SK-N-SH (cell line): ENCODE data around the gene PBX2. TPM values are rescaled to one million over a fixed set of nuclear protein-coding genes. Genes with fewer than 3 reads are reported as not detected.

Source experiments
- CTCF ChIA-PET: fragments of 300-600, 350-600 bp; formaldehyde crosslinking; extraction: SDS; loops from one replicate; lab custom pipeline; 2021; lab: Yijun Ruan, JAX
- POLR2A ChIA-PET: fragments of 350-600 bp; sonication (Branson Sonifier 250); formaldehyde crosslinking; extraction: SDS; loops from one replicate; lab custom pipeline; 2020; ENCODE audit warnings: antibody characterized with exemption, inconsistent platforms; lab: Yijun Ruan, JAX
- DNase-seq: peaks from one replicate; pipeline ENCODE4 v3.0.0; 2012
- H2AFZ ChIP-seq: fragments of 200-600 bp; sonication (generic); 2 replicates; pipeline ENCODE4 v1.8.1; 2016; ENCODE audit warnings: antibody characterized with exemption, mild to moderate bottlenecking, low read depth
- H3F3A ChIP-seq: fragments of 200-600 bp; sonication (generic); replicated peaks from 2 replicates; pipeline ENCODE3; 2016; ENCODE audit warnings: antibody characterized with exemption, mild to moderate bottlenecking; ENCODE audit not compliant: insufficient read depth
- H3K27ac ChIP-seq, 2 experiments: fragments of 200-500 bp in 1 of 2; fragments of 200-600 bp in 1 of 2; sonication (Bioruptor generic) in 1 of 2; sonication (generic), shearing (Covaris generic) in 1 of 2; 2 replicates each; pipeline versions ENCODE4 v1.5.1 to v1.6.1; 2014 to 2016; ENCODE audit warnings: low read depth in 2 of 2, inconsistent platforms in 1 of 2, low read length in 1 of 2, mild to moderate bottlenecking in 1 of 2, mixed read lengths in 1 of 2
- H3K27me3 ChIP-seq: fragments of 200-600 bp; sonication (generic), shearing (Covaris generic); 2 replicates; pipeline ENCODE4 v1.6.1; 2016; ENCODE audit warnings: mixed run types; ENCODE audit not compliant: insufficient read depth
- H3K36me3 ChIP-seq, 2 experiments: fragments of 200-500 bp in 1 of 2; fragments of 200-600 bp in 1 of 2; sonication (Bioruptor generic) in 1 of 2; sonication (generic) in 1 of 2; replicated peaks in 1 of 2; 2 replicates each; pipeline versions ENCODE3 to v1.5.1; 2014 to 2016; ENCODE audit warnings: low read length in 1 of 2, mild to moderate bottlenecking in 1 of 2; ENCODE audit not compliant: insufficient read depth in 2 of 2, control insufficient read depth in 1 of 2
- H3K4me1 ChIP-seq, 2 experiments: fragments of 200-500 bp in 1 of 2; fragments of 200-600 bp in 1 of 2; sonication (Bioruptor generic) in 1 of 2; sonication (generic), shearing (Covaris generic) in 1 of 2; 2 replicates each; pipeline versions ENCODE4 v1.5.1 to v1.6.1; 2014 to 2016; ENCODE audit warnings: low read depth in 1 of 2, low read length in 1 of 2, mixed run types in 1 of 2; ENCODE audit not compliant: insufficient read depth in 2 of 2, control insufficient read depth in 1 of 2
- H3K4me2 ChIP-seq: fragments of 200-600 bp; sonication (generic), shearing (Covaris generic); 2 replicates; pipeline ENCODE4 v1.6.1; 2017; ENCODE audit warnings: mixed run types
- H3K4me3 ChIP-seq, 2 experiments: fragments of 200-500 bp in 1 of 2; fragments of 200-600 bp in 1 of 2; sonication (Bioruptor generic) in 1 of 2; sonication (generic), shearing (Covaris generic) in 1 of 2; 2 replicates each; pipeline versions ENCODE4 v1.5.1 to v1.8.1; 2014 to 2016; ENCODE audit warnings: low read depth in 2 of 2, inconsistent platforms in 1 of 2, low read length in 1 of 2, mild to moderate bottlenecking in 1 of 2, mixed read lengths in 1 of 2, moderate library complexity in 1 of 2
- H3K79me2 ChIP-seq: fragments of 200-600 bp; sonication (generic); 2 replicates; pipeline ENCODE4 v1.8.1; 2017; ENCODE audit warnings: mild to moderate bottlenecking; ENCODE audit not compliant: insufficient read depth
- H3K9ac ChIP-seq: fragments of 200-600 bp; sonication (generic); 2 replicates; pipeline ENCODE4 v1.6.1; 2017; ENCODE audit warnings: mixed run types
- H3K9me2 ChIP-seq: fragments of 200-600 bp; sonication (generic); 2 replicates; pipeline ENCODE4 v1.6.1; 2017; ENCODE audit warnings: mixed run types
- H3K9me3 ChIP-seq: fragments of 200-600 bp; sonication (generic); 2 replicates; pipeline ENCODE4 v1.6.1; 2017; ENCODE audit warnings: mixed run types, mild to moderate bottlenecking, moderate library complexity
- H4K20me1 ChIP-seq: fragments of 200-600 bp; sonication (generic); 2 replicates; pipeline ENCODE4 v1.6.1; 2017; ENCODE audit warnings: mild to moderate bottlenecking, mixed run types; ENCODE audit not compliant: insufficient read depth
- CHD2 ChIP-seq: fragments of 150-350 bp; IDR thresholded peaks from 2 replicates; pipeline ENCODE4 v1.6.1; 2018; ENCODE audit warnings: low read length; ENCODE audit not compliant: partially characterized antibody
- IRF3 ChIP-seq: fragments of 150-350 bp; IDR thresholded peaks from 2 replicates; pipeline ENCODE4 v1.6.1; 2016; ENCODE audit warnings: mild to moderate bottlenecking, low read depth, low read length
- MXI1 ChIP-seq: IDR thresholded peaks from 2 replicates; pipeline ENCODE4 v1.6.1; 2012; ENCODE audit warnings: mild to moderate bottlenecking, low read depth, low read length, improper control_type of control experiment
- NFIC ChIP-seq: IDR thresholded peaks from 2 replicates; pipeline ENCODE4 v1.4.0; 2012; ENCODE audit warnings: borderline replicate concordance
- REST ChIP-seq: IDR thresholded peaks from 2 replicates; pipeline ENCODE4 v1.6.1; 2012; ENCODE audit warnings: mild to moderate bottlenecking, low read depth, low read length, moderate library complexity
- RXRA ChIP-seq: IDR thresholded peaks from 2 replicates; pipeline ENCODE4 v1.4.0; 2012; ENCODE audit warnings: low read depth, mild to moderate bottlenecking, borderline replicate concordance
- SIN3A ChIP-seq: IDR thresholded peaks from 2 replicates; pipeline ENCODE4 v1.6.1; 2012; ENCODE audit warnings: low read depth, mild to moderate bottlenecking, low read length, moderate library complexity, borderline replicate concordance
- whole genome bisulfite sequencing: methylation state at CpG from one replicate; pipeline ENCODE4 v1.1.6; 2017; ENCODE audit warnings: low lambda C conversion rate; 5-methylcytosine and 5-hydroxymethylcytosine counted together
- polyA plus RNA-seq, 3 experiments: library from polyadenylated mRNA; depleted of rRNA; stranded (reverse); fragments of >200 nt; gene quantifications; 2 replicates each; pipeline ENCODE4 v1.2.3, GENCODE V29; 2012
- TF ChIP-seq, protein P1 (sequence below): fragments of 200-600 bp; sonication (generic); IDR thresholded peaks from 2 replicates; pipeline ENCODE4 v1.6.1; 2017; ENCODE audit warnings: antibody characterized with exemption, mild to moderate bottlenecking, moderate library complexity
- TF ChIP-seq, protein P2 (sequence below): IDR thresholded peaks from 2 replicates; pipeline ENCODE4 v1.4.0; 2012; ENCODE audit warnings: low read depth

The PBX2 gene
- polyA plus RNA-seq, 1 of the 3 experiments (the other 2 are of a cell fraction) = 74.5 TPM

DNA sequence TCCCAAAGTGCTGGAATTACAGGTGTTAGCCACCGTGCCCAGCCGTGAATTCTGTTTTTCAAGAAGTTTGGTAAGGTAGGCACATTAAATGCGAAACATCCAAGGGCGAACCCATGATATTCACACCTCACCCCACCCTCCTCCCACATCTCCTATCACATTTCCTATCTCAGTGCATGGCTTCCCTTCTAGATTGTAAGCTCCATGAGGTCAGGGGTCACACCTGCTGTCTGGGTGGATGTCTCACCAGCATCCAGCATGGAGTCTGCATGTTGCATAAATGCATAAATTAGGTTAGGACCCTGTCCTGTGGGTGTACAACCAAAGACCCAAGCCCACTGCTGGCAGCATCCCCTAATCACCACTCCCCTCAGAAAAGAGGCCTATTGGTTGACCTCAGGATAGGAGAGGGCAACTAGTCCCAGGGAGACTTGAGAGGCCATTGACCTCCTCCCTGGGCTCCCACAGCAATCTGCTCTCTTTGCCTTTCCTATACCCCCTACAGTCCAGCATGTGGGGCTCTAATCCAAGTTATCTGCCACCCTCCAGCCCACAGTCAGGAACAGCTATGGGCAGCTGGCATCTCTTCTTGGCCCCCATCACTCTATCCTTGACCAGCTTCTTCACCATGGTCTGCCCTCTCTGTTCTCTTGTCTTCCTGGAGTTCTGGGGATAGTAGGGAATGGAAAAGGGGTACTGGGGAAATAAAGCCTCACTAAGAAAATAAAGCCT lies 42.4 kb downstream of the PBX2 start:
- CTCF ChIA-PET = no interaction called here
- H2AFZ ChIP-seq = no peak overlapping the region
- no peaks in the 10 kb centered on the region for H3K9me2 ChIP-seq
- no peaks in the 10 kb centered on the region for H3K36me3 ChIP-seq
- no peaks in the 10 kb centered on the region for H4K20me1 ChIP-seq
- no peak overlapping the region for H3K4me2 ChIP-seq
- H3K27ac ChIP-seq = no peak overlapping the region
- H3K79me2 ChIP-seq = no peaks in the 10 kb centered on the region
- peaks cover 6 to 12% of the 10 kb centered on the region in 2 experiments; a peak in 3 of 4 replicates for H3K4me1 ChIP-seq
- H3F3A ChIP-seq = peaks cover 3% of the 10 kb centered on the region
- H3K9me3 ChIP-seq = no peaks in the 10 kb centered on the region
- DNase-seq = no peak
- WGBS = 100% methylated on average over 4 of the region's 4 CpGs
- no peak overlapping the region for H3K4me3 ChIP-seq
- POLR2A ChIA-PET = no interaction called here
- H3K27me3 ChIP-seq = no peaks in the 10 kb centered on the region
- TF ChIP-seq NFIC (no peak), MXI1 (no peak), REST (no peak), IRF3 (no peak), CHD2 (no peak), SIN3A (no peak), RXRA (no peak)
- TF ChIP-seq, protein P1, sequence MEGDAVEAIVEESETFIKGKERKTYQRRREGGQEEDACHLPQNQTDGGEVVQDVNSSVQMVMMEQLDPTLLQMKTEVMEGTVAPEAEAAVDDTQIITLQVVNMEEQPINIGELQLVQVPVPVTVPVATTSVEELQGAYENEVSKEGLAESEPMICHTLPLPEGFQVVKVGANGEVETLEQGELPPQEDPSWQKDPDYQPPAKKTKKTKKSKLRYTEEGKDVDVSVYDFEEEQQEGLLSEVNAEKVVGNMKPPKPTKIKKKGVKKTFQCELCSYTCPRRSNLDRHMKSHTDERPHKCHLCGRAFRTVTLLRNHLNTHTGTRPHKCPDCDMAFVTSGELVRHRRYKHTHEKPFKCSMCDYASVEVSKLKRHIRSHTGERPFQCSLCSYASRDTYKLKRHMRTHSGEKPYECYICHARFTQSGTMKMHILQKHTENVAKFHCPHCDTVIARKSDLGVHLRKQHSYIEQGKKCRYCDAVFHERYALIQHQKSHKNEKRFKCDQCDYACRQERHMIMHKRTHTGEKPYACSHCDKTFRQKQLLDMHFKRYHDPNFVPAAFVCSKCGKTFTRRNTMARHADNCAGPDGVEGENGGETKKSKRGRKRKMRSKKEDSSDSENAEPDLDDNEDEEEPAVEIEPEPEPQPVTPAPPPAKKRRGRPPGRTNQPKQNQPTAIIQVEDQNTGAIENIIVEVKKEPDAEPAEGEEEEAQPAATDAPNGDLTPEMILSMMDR = no peak
- TF ChIP-seq, protein P2, sequence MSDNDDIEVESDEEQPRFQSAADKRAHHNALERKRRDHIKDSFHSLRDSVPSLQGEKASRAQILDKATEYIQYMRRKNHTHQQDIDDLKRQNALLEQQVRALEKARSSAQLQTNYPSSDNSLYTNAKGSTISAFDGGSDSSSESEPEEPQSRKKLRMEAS = no peak
- TF ChIP-seq, all 33 proteins: peak for 0
- H3K9ac ChIP-seq = no peak overlapping the region
